GM21619 (cell line): ENCODE results near the gene TCF25.

Source experiments
- ATAC-seq: cut with Tn5 transposase; IDR thresholded peaks from one replicate; pipeline ENCODE4 v1.9.1; 2021; ENCODE audit not compliant: unreplicated experiment

TCF25 gene

DNA sequence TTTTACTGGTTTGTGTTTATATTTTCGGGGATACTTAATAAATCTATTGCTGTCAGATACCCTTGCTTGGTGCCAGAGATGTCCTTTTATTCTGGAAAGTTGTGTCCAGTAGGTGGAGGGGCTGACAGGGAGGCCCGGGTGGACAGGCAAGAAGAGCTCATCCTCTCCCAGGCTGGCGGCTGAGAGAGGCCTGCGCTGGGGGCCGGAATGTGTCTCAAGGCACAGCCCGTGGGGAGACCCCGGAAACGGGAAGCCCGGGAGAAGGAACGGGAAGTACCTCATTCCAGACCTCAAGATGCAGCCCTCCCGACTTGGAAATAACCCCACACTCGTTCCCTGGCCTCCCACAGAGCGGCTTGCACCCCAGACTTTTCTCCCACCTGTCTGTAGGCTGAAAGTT is 62.6 kb downstream of the TCF25 start:
- no peak for ATAC-seq

DNA sequence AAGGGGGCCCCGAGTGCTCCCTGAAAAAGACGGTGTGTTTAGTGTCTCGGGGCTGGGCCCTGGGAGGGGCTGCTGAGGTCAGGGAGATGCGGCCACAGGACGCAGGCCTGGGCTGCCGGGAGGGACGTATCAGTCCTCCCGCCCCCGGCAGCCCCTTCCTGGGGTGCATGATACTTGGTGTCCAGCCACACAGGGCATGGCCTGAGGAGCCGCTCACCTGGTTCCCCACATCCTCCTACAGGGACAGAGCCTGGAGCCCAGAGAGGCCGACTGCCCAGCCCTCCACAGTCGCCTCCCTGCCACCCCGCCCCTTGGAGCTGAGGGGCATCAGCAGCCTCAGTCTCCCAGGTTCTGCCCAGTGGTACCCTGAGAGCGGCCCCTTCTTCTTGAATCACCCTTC is 63.1 kb downstream of the TCF25 start:
- ATAC-seq = no peak

DNA sequence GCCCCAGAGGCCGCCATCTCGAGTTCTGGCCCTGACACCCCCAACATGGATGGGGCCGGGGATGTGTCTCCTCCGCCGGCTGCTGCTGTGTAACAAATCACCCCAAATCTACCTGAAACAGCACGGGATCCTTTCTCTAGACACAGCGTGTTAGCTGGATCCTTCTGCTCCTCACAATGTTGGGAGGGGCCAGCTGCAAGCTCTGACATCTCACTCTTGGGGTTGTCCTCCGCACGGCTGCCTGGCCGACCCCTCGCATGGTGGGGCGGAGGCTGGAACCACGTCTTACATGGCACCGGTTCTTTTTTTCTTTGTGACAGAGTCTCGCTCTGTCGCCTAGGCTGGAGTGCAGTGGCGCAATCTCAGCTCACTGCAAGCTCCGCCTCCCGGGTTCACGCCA is 63.6 kb downstream of the TCF25 start:
- no peak for ATAC-seq

- no peak for ATAC-seq
These were observed 64.9 kb downstream of the TCF25 start for GRCh38 chr16:89938175-89938885.

- ATAC-seq = no peak
These were observed 71.4 kb downstream of the TCF25 start for GRCh38 chr16:89944773-89945172.

DNA sequence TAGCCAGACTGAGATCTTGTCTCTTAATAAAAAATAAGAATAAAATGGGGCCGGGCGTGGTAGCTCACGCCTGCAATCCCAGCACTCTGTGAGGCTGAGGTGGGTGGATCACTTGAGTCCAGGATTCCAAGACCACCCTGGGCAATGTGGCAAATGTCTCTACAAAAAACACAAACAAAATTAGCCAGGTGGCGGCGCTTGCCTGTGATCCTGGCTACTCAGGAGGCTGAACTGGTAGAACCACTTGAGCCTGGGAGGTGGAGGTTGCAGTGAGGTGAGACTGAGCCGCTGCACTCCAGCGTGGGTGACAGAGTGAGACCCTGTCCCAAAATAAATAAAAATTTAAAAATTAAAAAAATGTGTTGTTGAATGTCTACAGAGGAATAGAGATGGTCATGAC is 72.3 kb downstream of the TCF25 start:
- ATAC-seq = no peak

DNA sequence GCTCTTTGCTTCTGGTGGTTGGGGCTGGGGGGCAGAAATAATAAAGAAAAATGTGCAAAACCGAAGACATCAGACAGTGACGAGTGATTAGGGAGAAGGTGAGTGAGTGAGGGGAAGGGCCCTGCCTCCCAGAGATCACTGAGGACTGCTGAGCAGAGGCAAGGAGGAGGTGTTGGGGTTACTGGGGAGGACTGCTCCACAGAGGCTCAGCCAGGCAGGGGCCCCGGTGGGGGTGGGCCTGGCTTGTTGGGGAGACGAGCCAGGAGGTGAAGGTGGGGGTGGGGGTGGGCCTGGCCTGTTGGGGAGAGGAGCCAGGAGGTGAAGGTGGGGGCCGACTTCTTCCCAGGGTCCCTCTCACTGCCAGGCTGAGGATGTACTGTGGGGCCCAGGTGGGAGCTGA is 73.1 kb downstream of the TCF25 start:
- ATAC-seq = no peak

DNA sequence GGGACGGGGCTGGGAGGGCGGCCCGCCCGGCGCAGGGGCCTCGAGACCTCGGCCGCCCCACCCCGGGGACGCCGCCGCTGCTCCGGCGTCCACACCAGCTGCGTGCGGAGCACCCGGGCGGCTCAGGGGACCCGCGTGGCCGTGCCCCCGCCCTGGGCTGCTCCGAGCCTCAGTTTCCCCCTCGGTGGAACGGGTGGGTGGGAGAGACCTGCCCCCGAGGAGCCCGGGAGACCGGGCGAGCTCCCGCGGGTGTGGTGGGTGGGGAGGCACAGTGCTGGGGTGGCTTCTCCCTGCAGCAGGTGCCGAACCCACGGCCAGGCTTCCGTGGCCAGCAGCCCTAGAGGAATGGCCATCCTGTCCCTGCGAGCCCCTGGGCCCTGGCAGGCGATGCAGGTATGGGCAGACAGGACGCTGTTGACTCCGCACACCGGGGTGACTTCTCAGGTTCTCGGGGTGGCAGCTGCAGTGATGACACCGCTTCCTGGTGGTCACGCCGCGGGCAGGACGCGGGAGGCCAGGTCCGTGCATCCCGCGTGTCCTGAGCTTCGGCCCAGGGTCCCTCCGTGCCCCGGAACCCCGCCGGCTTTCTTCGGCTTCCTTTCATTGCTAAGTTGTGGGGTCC is 75.8 kb downstream of the TCF25 start:
- ATAC-seq = no peak

- ATAC-seq = no peak
These were observed 76.4 kb downstream of the TCF25 start for GRCh38 chr16:89949756-89950155.

DNA sequence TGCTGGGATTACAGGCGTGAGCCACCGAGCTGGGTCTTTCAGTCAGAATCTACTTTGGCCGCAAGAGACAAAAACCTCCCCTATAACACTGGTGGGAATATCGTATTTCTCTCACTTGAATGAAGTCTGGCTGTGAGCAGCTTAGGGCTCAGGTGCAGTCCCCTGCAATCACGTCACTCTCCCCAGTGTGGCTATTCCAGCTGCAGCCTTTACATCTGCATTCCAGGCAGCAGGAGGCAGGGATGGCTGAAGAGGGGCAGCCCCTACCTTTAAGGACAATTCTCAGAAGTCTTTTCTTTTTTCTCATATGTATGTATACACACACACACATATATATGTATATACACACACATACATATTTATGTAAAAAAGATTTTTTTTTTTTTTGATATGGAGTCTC is 78.1 kb downstream of the TCF25 start:
- ATAC-seq = no peak

GRCh38 chr16:89952049-89952448 is 78.7 kb downstream of the TCF25 start:
- no peak for ATAC-seq

DNA sequence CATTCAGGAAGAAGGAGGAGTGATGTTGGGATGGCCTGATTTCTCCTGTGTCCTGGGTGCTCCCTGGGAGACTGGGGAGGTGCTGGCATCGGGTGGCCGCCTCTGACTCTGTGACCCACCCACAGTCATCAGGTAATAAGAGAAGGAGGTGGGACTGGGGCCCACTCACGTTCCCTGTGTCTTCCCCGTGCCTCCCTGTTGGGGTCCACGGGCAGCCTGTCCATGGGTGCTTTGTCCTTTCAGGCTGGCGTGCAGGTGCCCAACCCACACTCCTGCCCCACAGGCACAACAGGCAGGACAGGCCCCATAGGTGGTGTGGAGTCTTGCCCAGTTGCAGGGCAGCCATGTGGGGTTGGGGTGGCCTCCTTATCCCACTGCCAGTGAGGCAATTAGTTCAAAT is 79.2 kb downstream of the TCF25 start:
- no peak for ATAC-seq

- peak; percentile 62 for ATAC-seq
These were observed 80.4 kb downstream of the TCF25 start for GRCh38 chr16:89953671-89954406.

DNA sequence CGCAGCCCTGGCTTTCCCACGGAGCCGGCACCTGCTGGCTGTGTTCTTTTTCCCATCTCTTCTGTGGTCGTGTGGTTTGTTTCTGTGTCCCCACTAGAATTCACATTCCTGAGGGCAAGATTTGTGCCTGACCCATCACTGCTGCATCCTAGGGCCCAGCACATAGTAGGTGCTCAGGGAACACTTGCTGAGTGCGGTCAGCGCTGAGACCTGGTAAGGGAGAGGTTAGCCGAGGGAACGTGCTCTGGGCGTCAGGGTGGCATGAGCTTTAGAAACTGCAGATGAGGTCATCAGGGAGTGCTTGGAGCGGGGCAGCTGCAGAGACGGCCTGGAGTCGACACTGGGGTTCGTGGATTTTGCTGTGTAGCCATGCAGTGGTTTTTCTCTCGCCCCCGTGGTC is 81.1 kb downstream of the TCF25 start:
- ATAC-seq = no peak

GRCh38 chr16:89955001-89955685 is 81.8 kb downstream of the TCF25 start:
- no peak for ATAC-seq

DNA sequence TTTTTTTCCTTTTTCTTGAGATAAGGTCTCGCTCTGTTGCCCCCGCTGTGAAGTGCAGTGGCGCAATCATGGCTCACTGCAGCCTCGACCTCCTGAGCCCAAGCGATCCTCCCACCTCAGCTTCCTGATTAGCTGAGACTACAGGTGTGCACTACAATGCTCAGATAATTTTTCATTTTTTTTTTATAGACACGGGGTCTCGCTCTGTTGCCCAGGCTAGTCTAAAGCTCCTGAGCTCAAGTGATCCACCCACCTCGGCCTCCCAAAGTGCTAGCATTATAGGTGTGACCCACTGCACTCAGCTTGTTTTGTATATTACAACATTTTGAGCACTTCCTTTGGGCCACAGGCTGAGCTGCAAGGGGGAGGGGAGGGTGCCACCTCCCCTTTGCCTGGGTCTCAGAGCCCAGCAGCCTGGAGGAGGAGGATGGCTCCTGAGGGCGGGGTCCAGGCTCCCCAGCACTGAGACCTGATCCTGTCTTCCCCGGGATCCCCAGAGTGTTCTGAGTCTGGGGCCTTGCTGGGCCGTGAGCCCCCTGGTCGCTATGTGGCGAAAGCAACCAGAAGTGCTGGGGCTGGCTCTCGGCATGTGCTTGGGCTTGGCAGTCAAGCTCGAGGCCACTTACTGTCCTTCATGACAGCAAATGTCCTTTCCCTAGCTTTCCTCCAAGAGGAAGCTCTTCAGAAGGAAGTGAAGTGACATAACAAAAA is 83.3 kb downstream of the TCF25 start:
- no peak for ATAC-seq

DNA sequence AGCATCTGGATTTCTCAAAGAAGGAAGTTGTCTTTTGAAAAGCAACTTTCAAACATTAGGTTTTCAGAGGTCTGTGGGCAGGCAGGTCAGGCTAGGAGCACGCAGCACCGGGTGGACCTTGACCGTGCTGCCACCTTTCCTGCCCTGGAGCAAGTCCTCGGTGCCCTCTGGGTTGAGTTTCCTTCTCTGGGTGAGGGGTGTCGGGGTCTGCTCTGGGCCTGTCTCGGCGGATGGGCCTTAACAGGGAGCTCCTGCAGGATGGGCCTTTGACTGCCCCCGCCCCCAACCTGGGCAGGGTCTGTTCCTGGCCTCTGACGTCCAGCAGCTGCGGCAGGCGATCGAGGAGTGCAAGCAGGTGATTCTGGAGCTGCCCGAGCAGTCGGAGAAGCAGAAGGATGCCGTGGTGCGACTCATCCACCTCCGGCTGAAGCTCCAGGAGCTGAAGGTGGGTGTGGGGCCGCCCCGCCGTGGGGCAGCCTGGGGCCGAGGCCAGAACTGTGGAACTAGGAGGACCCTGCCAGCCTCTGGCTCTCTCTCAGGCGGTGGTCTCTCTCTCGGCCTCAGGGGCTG is 83.9 kb downstream of the TCF25 start:
- no peak for ATAC-seq

DNA sequence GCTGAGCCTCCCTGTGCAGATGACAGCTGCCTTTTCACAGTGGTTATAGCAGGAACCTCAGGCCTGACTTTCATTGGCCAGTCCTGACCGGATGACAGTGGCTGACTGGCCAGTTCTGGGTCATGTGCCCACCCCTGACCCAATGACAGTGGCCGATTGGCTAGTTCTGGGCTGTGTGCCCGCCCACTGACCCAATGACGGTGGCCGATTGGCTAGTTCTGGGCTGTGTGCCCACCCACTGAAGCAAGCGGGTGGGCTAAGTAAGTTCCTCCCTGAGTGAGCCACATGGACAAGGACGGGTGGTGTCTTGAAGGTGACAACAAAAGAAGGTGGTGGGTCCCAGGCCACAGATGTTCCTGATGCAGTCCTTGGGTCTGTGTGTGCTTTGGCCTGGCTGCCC is 84.7 kb downstream of the TCF25 start:
- ATAC-seq = no peak

DNA sequence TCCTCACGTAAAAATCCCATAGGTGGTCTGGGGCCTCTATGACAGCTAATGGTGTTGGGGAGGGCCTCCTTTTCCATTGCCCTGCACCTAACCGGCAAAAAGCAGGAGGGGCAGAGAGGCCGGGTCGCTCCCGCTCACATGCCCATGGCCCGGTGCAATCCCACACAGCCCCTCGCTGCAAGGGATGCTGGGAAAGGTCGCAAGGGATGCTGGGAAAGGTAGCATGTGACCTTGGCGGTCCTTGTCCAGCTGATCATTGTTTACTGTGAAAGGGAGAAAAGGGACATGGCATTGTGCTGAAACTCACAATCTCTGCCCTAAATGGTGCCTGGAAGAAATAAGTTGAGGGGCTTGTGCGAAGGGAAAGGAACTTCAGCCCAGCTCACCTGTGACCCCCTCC is 85.2 kb downstream of the TCF25 start:
- ATAC-seq = no peak

GRCh38 chr16:89960966-89961365 is 87.6 kb downstream of the TCF25 start:
- ATAC-seq = no peak
